ENCODE results near the gene USP35.
"Not testable (repeated sequence)": the region's sequence is repeated elsewhere in the genome, so short reads cannot be mapped to it uniquely, and the experiment has no call there.

The USP35 gene

GRCh38 chr11:78170413-78170812, 18.3 kb upstream of the USP35 start:
- DNase-seq (ENCODE audit: low read depth in 2 of 2) = no peak

- no peak for DNase-seq (ENCODE audit: low read depth in 2 of 2)
Observed at GRCh38 chr11:78170874-78171549, 17.7 kb upstream of the USP35 start.

DNA sequence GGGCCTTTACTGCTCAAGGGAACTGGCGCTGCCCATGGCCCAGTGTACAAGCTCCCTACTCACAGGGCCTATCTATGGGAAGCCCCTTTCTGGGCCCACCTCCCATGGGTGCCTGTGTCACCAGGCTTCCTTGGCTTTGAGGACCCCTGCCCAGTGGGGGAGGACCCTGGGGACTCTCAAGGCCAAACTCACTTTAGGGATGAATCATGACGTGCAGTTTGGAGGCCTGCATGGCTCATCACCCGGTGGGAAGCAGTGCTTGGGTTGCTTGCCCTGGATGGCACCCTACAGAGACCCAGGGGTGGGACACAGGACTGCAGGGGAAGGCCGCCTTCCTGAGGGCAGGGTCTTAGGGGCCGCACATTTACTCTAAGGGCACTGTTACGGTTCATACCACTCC, 16.8 kb upstream of the USP35 start:
- DNase-seq (ENCODE audit: low read depth in 2 of 2) = no peak

GRCh38 chr11:78175862-78176261, 12.9 kb upstream of the USP35 start:
- DNase-seq (ENCODE audit: low read depth in 2 of 2) = not testable (repeated sequence)

DNA sequence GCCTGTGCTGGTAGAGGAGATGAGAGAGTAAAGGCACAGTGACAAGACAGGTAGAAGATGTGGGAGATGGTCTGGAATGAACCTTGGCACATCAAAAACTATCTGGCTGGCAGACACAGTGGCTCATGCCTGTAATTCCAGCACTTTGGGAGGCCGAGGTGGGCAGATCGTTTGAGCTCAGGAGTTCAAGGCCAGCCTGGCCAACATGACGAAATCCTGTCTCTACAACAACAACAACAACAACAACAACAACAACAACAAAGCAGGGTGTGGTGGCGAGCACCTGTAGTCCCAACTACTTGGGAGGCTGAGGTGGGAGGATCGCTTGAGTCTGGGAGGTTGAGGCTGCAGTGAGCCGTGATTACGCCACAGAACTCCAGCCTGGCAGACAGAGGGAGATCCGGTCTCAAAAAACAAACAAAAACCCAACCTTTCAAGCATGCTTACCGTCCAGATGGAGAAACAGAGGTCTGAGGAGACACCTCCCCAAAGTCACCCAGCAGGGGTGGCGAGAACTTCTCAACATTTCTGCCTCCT, 12.0 kb upstream of the USP35 start:
- no peak for DNase-seq (ENCODE audit: low read depth in 2 of 2)

DNA sequence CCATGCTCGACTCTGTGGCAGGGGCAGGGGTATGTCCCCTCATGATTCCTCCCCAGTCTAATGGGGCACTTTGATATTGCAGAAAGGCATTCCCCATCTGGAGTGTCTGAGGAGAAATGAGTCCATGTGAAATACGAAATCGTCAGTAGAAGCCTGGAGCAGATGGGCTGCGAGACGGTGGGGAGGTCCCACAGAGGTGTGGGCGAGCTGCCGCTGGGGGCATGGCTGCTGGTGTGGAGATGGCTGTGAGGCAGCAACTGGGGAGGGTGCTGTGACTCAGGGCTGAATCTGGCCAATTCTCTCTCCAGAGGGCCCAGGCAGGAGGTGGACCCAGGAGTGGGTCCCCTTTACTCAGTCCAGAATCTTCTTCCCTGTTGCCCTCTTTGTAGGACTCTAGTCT, 11.5 kb upstream of the USP35 start:
- no peak for DNase-seq (ENCODE audit: low read depth in 2 of 2)

GRCh38 chr11:78179459-78180071, 9.2 kb upstream of the USP35 start:
- DNase-seq (ENCODE audit: low read depth in 2 of 2) = no peak

GRCh38 chr11:78180751-78181150, 8.0 kb upstream of the USP35 start:
- DNase-seq (ENCODE audit: low read depth in 2 of 2) = no peak

GRCh38 chr11:78181185-78181584, 7.5 kb upstream of the USP35 start:
- DNase-seq (ENCODE audit: low read depth in 2 of 2) = no peak

DNA sequence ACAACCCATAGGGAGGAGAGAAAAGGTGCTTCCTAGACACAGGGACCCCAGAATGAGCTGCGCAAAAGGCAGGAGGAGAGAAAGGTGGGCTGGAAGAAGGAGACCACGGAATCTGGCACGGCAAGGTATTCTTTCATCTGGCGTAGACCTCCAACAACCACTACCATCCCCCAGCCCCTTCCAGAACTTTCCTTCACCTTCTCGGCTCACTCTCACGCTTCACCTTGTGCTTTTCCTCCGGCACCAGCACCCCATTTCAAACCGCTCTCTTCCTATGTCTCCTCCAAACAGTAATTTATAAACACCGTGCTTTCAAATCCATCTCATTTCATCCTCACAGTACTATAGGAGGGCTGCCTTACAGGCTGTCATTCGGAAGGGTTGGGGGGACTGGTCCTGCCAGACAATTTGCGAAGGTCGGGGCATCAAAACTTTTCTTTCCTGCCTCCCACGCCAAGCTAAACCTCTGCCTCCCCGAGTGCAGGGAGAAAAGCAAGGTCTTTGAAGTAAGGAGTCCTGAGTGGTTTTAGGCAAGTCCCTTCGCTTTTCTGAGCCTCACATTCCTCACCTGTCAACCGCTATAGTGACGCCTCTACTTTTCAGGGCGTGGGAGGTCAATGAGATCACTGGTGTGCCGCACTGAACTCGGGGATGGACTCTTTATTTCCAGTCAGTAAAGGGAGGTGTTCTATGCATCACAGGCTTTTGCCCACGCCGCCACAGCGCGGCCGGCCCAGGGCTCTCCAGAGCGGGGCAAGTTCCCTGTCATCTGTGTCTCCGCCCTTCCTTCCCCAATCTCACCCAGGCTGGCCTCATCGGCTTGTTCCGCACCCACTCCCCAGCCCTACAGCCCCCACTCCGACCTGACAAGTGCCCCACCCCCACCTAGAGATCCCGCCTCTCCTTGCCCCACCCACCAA, 1.1 kb upstream of the USP35 start:
- DNase-seq (ENCODE audit: low read depth in 2 of 2) = peak; percentile 61 to 78

- no peak for DNase-seq (ENCODE audit: low read depth in 2 of 2)
Observed at GRCh38 chr11:78189174-78189724, 530 bp downstream of the USP35 start.

DNA sequence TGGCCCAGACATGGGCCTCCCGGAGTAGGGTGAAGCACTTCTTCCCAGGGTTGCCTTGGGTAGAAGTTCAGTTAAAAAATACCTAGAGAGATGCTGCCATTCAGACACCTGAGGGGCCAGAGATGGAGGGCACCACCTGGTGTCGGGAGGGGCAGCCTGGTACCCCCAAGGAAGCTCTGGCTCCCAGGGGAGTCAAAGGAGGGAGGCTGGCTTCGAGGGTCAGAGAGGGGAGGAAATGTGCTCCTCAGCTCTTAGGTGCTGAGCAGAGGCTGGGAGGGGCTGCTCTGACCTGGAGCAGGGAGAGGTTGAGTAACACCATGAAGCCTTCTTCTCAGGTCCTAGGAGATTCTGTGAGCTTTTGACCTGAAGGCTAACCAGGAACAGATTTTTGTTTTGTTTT, 1.1 kb downstream of the USP35 start:
- no peak for DNase-seq (ENCODE audit: low read depth in 2 of 2)

DNA sequence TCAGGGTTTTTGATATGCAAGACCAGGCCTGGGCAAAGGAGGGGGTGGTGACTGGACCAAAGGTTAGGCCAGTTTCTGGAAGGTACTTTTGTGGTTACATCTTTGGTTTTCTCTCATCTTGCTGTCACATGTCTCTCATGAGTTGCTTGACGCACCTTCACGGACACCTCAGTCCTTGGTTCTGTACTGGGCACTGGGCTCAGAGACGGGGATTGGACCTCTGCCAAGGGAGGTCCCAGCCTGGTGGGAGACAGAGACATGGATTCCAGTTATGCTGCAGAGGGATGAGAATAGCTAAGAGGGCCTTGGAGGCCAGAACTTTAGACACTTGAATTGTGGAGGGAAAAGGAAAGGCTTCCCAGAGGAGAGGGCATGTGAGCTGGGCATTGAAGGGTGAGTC, 1.7 kb downstream of the USP35 start:
- no peak for DNase-seq (ENCODE audit: low read depth in 2 of 2)

DNA sequence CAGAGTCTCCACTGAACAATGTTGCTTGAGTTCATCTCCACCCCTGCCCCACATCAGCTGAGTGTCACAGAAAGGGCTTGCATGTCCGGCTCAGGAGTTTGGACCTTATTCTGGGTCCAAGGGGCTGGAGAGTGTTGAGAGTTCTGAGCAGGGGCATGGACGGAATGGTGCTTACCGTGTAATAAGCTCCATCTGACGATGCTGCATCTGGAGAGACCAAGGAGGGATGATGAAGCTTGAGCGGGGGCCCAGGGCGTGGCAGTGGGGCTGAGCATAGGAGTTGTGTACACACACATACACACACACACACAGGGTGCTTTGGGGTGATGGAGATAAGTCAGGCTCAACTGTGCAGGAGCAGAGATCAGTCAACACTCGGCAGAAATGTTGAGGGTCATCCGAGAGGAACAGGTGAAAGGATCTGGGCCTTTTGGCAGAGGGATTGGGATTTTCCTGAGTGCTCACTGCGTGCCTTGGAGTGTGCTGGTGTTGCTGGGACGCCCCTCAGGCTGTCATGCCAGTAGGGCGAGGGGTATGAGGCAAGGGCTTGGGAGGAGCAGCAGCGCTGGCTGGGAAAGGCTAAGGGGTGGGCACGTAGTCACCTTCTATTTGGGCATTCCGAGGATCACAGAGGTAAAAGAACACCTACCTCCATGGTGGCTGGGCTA, 2.3 kb downstream of the USP35 start:
- no peak for DNase-seq (ENCODE audit: low read depth in 2 of 2)

GRCh38 chr11:78192223-78192719, 3.6 kb downstream of the USP35 start:
- DNase-seq (ENCODE audit: low read depth in 2 of 2) = no peak

GRCh38 chr11:78192911-78193351, 4.2 kb downstream of the USP35 start:
- no peak for DNase-seq (ENCODE audit: low read depth in 2 of 2)

DNA sequence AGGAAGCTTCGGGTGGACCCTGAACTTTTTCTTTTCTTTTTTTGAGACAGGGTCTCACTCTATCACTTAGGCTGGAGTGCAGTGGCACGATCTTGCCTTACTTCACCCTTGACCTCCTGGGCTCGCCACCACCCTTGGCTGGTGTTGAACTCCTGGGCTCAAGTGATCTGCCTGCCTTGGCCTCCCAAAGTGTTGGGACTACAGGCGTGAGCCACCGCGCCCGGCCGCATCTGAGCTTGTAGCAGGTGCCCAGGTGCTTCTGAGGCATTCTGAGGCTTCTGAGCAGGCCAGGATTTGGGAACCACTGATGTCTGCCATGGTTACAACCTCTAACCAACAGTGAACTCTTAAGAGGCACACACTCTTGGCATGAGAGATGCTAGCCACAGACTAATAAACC, 5.1 kb downstream of the USP35 start:
- no peak for DNase-seq (ENCODE audit: low read depth in 2 of 2)

DNA sequence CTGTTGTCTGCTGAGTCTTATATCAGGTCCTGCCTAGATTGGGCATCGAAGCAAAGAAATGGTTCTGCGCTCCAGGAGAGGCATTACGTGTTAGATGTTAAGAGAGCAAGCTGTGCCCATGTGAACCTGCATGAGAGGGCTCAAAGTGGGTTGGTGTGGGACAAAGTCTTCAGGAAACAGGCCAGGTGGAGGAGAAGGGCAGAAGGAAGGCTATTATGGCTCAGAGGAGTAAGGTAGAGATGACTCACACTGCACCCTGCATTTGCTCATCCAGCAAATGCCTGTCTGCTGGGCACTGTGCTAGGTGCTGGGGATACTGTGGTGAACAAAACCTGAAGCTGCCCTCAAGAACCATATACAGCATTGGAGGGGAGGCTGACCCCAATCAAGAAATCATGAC, 5.8 kb downstream of the USP35 start:
- DNase-seq (ENCODE audit: low read depth in 2 of 2) = no peak

GRCh38 chr11:78195917-78196560, 7.3 kb downstream of the USP35 start:
- DNase-seq (ENCODE audit: low read depth in 2 of 2) = no peak

DNA sequence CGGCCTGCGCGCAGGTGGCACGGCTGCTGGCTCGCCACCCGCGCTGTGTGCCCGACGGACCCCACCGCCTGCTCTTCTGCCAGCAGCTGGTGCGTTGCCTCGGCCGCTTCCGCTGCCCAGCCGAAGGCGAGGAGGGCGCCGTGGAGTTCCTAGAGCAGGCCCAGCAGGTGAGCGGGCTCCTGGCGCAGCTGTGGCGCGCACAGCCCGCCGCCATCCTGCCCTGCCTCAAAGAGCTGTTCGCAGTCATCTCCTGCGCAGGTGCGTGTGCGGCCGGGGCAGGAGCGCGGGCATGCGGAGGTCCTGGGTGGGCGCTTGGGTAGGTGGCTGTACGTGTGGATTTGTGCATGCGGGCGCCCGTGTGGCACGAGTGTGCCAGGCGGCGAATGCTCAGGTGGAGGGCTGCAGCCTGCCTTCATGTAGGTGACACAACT, 8.0 kb downstream of the USP35 start:
- DNase-seq (ENCODE audit: low read depth in 2 of 2) = no peak

DNA sequence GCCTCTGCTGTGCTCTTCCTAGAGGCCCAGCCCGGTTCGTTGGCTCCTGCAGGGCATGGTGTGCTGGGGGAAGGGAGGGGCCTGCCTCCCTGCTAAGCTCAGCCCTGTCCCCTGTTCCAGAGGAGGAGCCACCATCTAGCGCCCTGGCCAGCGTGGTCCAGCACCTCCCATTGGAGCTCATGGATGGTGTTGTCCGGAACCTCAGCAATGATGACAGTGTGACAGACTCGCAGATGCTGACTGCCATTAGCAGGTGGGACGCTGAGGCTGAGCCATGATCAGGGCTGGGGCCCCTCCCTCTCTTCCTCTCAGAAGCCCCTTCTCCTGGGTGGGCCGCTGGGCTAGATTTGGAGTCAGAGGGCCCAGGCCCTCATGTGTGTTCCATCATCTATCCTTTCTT, 9.1 kb downstream of the USP35 start:
- DNase-seq (ENCODE audit: low read depth in 2 of 2) = no peak
